Neural cell (in vitro differentiated cells): ENCODE measurements around the gene SEC23A.

Experiments used
- CTCF ChIP-seq: fragments of 450-650 bp; IDR thresholded peaks from 2 replicates; pipeline ENCODE4 v1.5.1; 2014; ENCODE audit warnings: antibody characterized with exemption, mild to moderate bottlenecking, moderate library complexity; ENCODE audit not compliant: poor library complexity, severe bottlenecking
- POLR2AphosphoS5 ChIP-seq: IDR thresholded peaks from 2 replicates; pipeline ENCODE4 v1.6.1; 2012

GRCh38 chr14:39040529-39040928, 62.5 kb downstream of the SEC23A start:
- no peak for TF ChIP-seq CTCF
- no peak for TF ChIP-seq POLR2AphosphoS5
